WERI-Rb-1 (cell line): ENCODE data around the gene TTLL5.

Source experiments
- DNase-seq: peaks from one replicate; pipeline ENCODE4 v3.0.0-alpha.2; 2020
- H3K27ac ChIP-seq: fragments of 250-450 bp; sonication (Bioruptor Pico); 2 replicates; pipeline ENCODE4 v1.5.1; 2020; ENCODE audit warnings: mild to moderate bottlenecking, moderate library complexity
- H3K27me3 ChIP-seq: fragments of 250-450 bp; sonication (Bioruptor Pico); 2 replicates; pipeline ENCODE4 v1.5.1; 2021; ENCODE audit warnings: mild to moderate bottlenecking, low read depth, moderate library complexity; ENCODE audit not compliant: insufficient read depth, severe bottlenecking
- H3K36me3 ChIP-seq: fragments of 250-450 bp; sonication (Bioruptor Pico); 2 replicates; pipeline ENCODE4 v1.5.1; 2020; ENCODE audit warnings: mild to moderate bottlenecking, moderate library complexity
- H3K4me3 ChIP-seq: 2 replicates; pipeline ENCODE4 v1.5.1; 2011; ENCODE audit warnings: low read depth, mild to moderate bottlenecking, control low read depth, low read length
- H3K9me3 ChIP-seq: fragments of 250-450 bp; sonication (Bioruptor Pico); 2 replicates; pipeline ENCODE4 v1.5.1; 2021; ENCODE audit warnings: mild to moderate bottlenecking, moderate library complexity; ENCODE audit not compliant: severe bottlenecking
- TF ChIP-seq, protein P1 (sequence below): IDR thresholded peaks from 2 replicates; pipeline ENCODE4 v1.5.1; 2011; ENCODE audit warnings: low read depth, mild to moderate bottlenecking, control low read depth, inconsistent platforms, low read length

Gene TTLL5

DNA sequence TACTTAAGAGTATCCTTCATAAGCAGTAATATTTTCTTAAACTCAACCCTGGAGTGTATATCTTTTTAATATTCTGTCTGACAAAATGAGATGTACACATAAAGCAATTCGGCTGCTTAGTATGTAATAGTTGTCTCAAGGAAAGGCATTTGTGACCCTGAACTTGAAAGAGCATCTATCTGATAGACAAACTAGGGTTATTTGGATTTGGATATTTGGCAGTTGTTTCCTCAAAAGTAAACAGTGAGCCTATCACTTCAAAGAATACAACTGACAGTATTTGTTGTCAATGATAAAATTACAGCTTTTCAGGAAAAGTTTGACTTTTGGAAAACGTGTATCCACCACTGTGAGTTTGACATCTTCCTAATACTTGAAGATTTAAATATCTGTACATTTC, 197.3 kb downstream of the TTLL5 start:
- DNase-seq = no peak
- H3K36me3 ChIP-seq = no peaks in the 10 kb centered on the region; the same call in 1 of the 2 replicates
- TF ChIP-seq, protein P1, sequence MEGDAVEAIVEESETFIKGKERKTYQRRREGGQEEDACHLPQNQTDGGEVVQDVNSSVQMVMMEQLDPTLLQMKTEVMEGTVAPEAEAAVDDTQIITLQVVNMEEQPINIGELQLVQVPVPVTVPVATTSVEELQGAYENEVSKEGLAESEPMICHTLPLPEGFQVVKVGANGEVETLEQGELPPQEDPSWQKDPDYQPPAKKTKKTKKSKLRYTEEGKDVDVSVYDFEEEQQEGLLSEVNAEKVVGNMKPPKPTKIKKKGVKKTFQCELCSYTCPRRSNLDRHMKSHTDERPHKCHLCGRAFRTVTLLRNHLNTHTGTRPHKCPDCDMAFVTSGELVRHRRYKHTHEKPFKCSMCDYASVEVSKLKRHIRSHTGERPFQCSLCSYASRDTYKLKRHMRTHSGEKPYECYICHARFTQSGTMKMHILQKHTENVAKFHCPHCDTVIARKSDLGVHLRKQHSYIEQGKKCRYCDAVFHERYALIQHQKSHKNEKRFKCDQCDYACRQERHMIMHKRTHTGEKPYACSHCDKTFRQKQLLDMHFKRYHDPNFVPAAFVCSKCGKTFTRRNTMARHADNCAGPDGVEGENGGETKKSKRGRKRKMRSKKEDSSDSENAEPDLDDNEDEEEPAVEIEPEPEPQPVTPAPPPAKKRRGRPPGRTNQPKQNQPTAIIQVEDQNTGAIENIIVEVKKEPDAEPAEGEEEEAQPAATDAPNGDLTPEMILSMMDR = no peak

DNA sequence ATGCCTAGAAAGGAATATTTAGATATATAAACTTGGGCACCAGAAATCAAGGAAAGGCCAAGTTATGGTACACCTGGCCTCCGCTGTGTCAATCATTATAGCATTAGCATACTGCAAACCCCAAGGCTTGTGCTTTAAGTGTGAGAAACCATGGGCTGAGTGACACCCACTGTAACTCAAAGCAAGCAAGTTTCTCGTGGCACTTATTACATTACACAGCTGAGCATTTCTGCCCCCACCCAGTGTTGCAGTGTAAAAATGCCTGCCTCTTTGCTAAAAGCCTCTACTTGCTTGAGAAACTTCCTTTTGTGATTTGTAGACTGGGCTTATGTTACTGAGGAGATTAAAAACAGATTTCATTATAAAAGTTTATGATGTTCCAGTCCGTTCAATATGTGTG, 198.7 kb downstream of the TTLL5 start:
- TF ChIP-seq, protein P1 = no peak
- no peak overlapping the region for H3K4me3 ChIP-seq
- no peaks in the 10 kb centered on the region for H3K9me3 ChIP-seq
- H3K27ac ChIP-seq = no peak overlapping the region
- no peaks in the 10 kb centered on the region; the same call in 1 of the 2 replicates for H3K36me3 ChIP-seq
- H3K27me3 ChIP-seq = no peaks in the 10 kb centered on the region
- DNase-seq = no peak

More for the DNA sequence above, 197.3 kb downstream of the TTLL5 start:
- H3K27me3 ChIP-seq = no peaks in the 10 kb centered on the region
- H3K27ac ChIP-seq = no peak overlapping the region
- no peak overlapping the region for H3K4me3 ChIP-seq
- H3K9me3 ChIP-seq = no peaks in the 10 kb centered on the region

DNA sequence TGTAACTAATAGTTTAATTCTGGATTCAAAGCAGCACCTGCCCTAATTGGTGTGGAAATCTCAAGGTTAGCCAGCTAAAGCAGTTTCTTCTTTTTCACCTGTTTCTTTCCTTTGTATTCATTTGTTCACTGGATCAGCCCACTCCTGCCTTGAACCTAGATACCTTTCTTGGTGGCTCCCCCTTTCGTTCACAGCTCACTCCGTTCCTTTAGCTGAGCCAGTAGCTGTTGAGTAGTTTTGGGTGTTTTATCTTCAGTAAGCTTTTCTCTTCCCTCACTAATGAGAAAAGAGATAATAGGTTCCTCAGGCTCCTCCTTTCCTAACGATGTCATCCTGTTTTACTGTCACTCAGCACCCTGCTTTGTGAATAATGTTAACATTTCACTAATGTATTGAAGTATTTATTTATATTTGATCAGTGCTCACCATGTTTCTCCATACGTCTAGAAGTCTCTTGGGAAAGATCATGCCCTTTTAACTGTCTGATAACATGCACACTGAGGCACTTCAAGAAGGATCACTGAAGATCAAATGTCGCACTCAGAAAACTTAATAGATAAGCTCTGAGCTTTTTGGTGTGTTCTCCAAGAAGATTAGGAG, 199.6 kb downstream of the TTLL5 start:
- H3K27ac ChIP-seq = no peak overlapping the region
- H3K36me3 ChIP-seq = no peaks in the 10 kb centered on the region; the same call in 1 of the 2 replicates
- no peaks in the 10 kb centered on the region for H3K27me3 ChIP-seq
- no peak overlapping the region for H3K4me3 ChIP-seq
- TF ChIP-seq, protein P1 = no peak
- no peaks in the 10 kb centered on the region for H3K9me3 ChIP-seq
- no peak for DNase-seq

DNA sequence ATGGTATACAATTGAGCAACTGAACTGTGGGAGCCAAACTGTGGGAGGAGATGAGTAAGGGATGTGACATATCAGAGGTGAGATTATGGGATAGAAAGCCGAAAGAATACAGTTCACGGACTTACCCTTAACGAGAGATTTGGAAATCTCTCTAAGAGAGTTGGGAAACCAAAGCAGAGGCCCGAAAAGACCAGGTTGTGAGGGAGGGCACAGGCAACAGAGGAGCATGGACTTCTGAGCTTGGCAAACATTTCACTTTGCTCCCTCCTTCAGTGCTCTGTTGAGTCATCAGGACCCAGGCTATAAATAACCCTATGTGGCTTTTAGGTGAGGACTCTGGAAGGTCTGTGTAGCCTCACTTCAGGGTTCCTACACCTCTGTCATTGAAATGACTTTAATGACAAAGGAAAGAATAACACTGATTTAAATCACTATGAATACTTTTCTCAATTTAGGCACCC, 200.1 kb downstream of the TTLL5 start:
- Histone ChIP-seq H3K4me3 (no peak overlapping the region), H3K36me3 (no peaks in the 10 kb centered on the region; the same call in 1 of the 2 replicates), H3K27me3 (no peaks in the 10 kb centered on the region), H3K27ac (no peak overlapping the region), H3K9me3 (no peaks in the 10 kb centered on the region)
- TF ChIP-seq, protein P1 = no peak
- no peak for DNase-seq

DNA sequence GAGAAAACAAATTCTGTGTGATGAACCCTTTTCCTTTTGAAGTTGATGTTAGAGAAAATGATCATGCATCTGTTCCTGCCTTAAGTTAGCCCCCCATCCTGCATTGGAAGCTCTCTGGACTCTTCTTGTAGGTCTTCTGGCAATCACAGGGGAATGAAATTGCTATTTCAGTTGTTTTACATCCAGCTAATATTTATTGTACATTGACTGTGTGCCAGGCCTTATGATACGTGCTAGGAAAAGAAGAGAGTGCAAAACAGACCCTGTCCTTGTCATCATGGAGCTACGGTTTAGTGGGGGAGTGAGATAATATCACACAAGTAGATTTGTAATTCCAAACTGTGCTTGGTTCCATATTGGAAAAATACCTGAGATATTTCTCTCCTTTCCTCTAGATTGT, 202.2 kb downstream of the TTLL5 start:
- DNase-seq = no peak
- TF ChIP-seq, protein P1 = no peak
- H3K27me3 ChIP-seq = no peaks in the 10 kb centered on the region
- H3K27ac ChIP-seq = no peak overlapping the region
- H3K4me3 ChIP-seq = no peak overlapping the region
- H3K9me3 ChIP-seq = no peaks in the 10 kb centered on the region
- H3K36me3 ChIP-seq = no peaks in the 10 kb centered on the region

DNA sequence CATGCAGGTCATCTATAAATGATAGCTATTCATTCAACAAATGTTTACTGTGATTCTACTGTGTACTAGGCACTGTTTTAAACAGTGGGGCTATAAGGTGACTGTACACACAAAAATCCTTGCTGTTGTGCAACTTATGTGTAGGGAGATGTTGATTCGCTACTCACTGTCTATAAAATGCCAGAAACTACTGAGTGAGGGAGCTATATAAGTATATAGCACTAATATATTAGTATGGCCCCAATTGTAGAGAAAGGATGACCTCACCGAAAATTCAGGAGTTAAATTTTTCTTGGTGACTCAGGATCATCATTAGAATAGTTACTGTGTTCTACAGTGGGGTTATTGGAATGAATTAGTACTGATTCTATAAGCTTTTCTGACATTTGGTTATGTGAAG, 203.3 kb downstream of the TTLL5 start:
- no peak for DNase-seq
- no peaks in the 10 kb centered on the region for H3K9me3 ChIP-seq
- no peak overlapping the region for H3K27ac ChIP-seq
- no peak overlapping the region for H3K4me3 ChIP-seq
- H3K36me3 ChIP-seq = no peaks in the 10 kb centered on the region
- TF ChIP-seq, protein P1 = no peak
- H3K27me3 ChIP-seq = no peaks in the 10 kb centered on the region
